Activated T-cell treated with anti-CD3 and anti-CD28 coated beads, Interleukin-2, amount 50 U/mL, for 72 hours (primary cell): ENCODE measurements around the gene NXN. TPM values are rescaled to one million over a fixed set of nuclear protein-coding genes. Genes with fewer than 3 reads are reported as not detected.
A peak's percentile ranks its signal among the peaks of the same experiment; 100 is the strongest.
"Not testable (repeated sequence)": the region's sequence is repeated elsewhere in the genome, so short reads cannot be mapped to it uniquely, and the experiment has no call there.

ENCODE experiments used
- ATAC-seq, 2 donors: fragments of 150-1000 bp; cut with Tn5 transposase; replicated peaks in 1 of 2; 2 replicates each; pipeline ENCODE4 v1.10.0; 2021; ENCODE audit warnings: moderate library complexity in 2 of 2, mild to moderate bottlenecking in 1 of 2
- DNase-seq, 2 donors: peaks; one replicate each; pipeline ENCODE4 v3.0.0; 2021 to 2022; ENCODE audit warnings: mixed read lengths in 1 of 2
- H3K27ac Mint-ChIP-seq: one replicate; pipeline ENCODE4 v1.8.0; 2022; ENCODE audit warnings: mild to moderate bottlenecking, moderate library complexity, mixed read lengths
- H3K27me3 Mint-ChIP-seq: one replicate; pipeline ENCODE4 v1.8.0; 2022; ENCODE audit warnings: low read depth, mixed read lengths
- H3K36me3 Mint-ChIP-seq, 2 donors: one replicate each; pipeline ENCODE4 v1.8.0; 2022; ENCODE audit warnings: mixed read lengths in 2 of 2, mild to moderate bottlenecking in 1 of 2; ENCODE audit not compliant: insufficient read depth in 2 of 2
- H3K4me1 Mint-ChIP-seq: one replicate; pipeline ENCODE4 v1.8.0; 2022; ENCODE audit warnings: low read depth, mixed read lengths
- H3K4me3 Mint-ChIP-seq, 2 donors: one replicate each; pipeline ENCODE4 v1.8.0; 2022; ENCODE audit warnings: mild to moderate bottlenecking in 2 of 2, mixed read lengths in 2 of 2, moderate library complexity in 2 of 2
- H3K9me3 Mint-ChIP-seq, 2 donors: one replicate each; pipeline ENCODE4 v1.8.0; 2022; ENCODE audit warnings: mixed read lengths in 2 of 2
- total RNA-seq, 2 donors: library from RNA; stranded (reverse); gene quantifications; one replicate each; pipeline ENCODE4 v1.2.3, GENCODE V29; 2022

NXN gene
- total RNA-seq, 2 donors from 2014 or later, result 1.2 to 1.7 TPM

DNA sequence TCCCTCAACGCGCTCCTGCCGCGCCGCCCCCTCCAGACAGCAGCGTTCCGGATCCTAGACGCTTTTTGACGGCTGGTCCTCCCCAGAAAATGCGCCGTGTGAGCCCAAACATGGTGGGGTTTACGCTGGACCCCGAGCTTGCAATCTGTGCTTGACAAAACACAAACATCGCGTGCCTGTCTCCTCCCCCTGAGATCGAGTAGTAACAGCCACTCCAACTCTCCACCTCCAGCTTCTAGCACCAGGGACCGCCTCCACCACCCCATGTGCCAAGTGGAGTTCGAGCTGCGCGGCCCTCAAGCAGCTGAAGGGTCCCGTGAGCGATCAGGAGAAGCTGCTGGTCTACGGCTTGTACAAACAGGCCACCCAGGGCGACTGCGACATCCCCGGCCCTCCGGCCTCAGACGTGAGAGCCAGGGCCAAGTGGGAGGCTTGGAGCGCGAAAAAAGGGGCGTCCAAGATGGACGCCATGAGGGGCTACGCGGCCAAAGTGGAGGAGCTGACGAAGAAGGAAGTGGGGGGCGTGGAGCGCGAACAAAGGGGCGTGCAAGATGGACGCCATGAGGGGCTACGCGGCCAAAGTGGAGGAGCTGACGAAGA is 226.9 kb downstream of the NXN start:
- peaks cover 35% of the 10 kb centered on the region for H3K4me1 Mint-ChIP-seq
- H3K4me3 Mint-ChIP-seq, result peak overlapping the region; percentile 93 to 97
- peaks cover 2 to 7% of the 10 kb centered on the region in 2 donors for H3K9me3 Mint-ChIP-seq
- H3K36me3 Mint-ChIP-seq, result peaks cover 12 to 32% of the 10 kb centered on the region in 2 donors
- no peaks in the 10 kb centered on the region for H3K27me3 Mint-ChIP-seq
- no peak for DNase-seq
- ATAC-seq, result peak; percentile 3 to 4
- peak overlapping the region; percentile 93 for H3K27ac Mint-ChIP-seq

GRCh38 chr17:752002-752619 is 227.5 kb downstream of the NXN start, which contains the start of gene GEMIN4:
GEMIN4 (minus strand) TSS chr17:752264; CDS start chr17:752142, 122 bp downstream.
- ATAC-seq (peak; percentile 87 to 89), DNase-seq (peak; percentile 97 to 100)
- Mint-ChIP-seq H3K9me3 (peaks cover 2 to 7% of the 10 kb centered on the region in 2 donors), H3K27me3 (no peaks in the 10 kb centered on the region), H3K4me3 (peak within 1 kb of the TSS; percentile 93 to 97), H3K36me3 (peaks cover 12 to 32% of the 10 kb centered on the region in 2 donors), H3K27ac (peak within 1 kb of the TSS; percentile 96), H3K4me1 (peaks cover 36% of the 10 kb centered on the region)

DNA sequence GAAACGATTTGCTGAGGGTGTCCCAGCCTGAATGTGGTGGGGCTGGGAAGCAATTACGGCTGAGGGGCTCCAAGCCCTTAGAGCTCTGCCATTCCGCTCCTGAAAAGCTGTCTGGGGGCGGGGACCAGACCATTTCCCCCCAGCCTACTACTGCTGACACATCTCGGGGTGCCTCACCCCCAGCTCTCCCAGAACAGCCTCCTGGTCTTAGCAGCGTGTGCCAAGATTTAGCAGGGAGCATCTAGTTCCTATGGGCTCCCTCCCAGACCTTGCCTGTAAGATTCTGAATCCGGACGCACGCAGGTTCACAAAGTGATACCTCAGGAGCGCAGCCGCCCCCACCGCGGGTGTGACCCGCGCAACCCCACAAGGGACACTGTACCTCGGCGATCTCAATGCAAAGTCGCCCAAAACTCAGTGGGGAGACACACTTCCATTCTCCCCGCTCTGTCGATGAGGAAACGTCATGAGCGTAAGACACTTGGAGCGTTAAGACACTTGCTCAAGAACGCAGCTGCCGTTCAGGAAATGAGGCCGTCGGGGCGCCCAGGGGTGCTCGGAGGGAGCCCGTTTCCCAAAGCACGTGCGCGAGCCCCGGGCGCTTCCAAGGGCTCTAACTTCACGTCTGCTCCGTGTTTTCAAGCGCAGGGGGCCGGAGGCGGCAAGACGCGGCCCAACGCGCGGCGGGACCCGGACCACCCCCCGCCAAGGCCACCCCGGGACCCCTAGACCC is 228.1 kb downstream of the NXN start:
- H3K27ac Mint-ChIP-seq, result peak overlapping the region; percentile 96
- peak; percentile 54 to 55 for ATAC-seq
- H3K27me3 Mint-ChIP-seq, result no peaks in the 10 kb centered on the region
- peaks cover 2 to 7% of the 10 kb centered on the region in 2 donors for H3K9me3 Mint-ChIP-seq
- H3K4me3 Mint-ChIP-seq, result peak overlapping the region; percentile 93 to 97
- peak; percentile 64 to 65 for DNase-seq
- H3K4me1 Mint-ChIP-seq, result peaks cover 36% of the 10 kb centered on the region
- peaks cover 12 to 32% of the 10 kb centered on the region in 2 donors for H3K36me3 Mint-ChIP-seq

DNA sequence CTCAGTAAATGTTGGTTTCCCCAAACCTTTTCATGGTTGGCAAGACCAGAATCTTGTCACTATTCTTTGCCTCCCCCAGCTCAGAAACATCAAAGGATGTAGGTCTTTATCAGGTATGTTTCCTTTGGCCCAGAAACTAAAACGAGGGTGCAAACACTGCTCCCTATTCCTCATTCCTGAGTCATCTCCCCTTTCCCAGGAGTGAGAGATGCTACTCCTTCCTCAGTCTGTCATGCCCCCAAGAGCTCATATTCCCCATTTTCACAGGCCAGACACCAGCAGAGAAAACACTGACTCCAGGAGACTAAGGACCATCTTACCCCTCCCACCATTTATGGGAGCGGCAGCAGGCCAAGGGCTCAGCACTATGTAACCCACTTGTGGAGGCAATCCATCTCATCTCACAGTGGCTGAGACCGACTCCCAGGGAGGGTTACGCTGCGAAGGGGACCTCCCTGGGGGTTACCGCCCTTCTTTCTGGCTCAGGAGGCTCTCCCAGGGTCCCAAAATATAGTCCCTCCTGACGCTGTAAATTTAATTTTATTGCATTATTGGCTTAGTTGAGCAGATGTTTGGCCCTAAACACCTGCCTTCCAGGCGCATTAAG is 229.0 kb downstream of the NXN start:
- Mint-ChIP-seq H3K4me1 (peaks cover 36% of the 10 kb centered on the region), H3K27ac (peak overlapping the region; percentile 86), H3K27me3 (no peaks in the 10 kb centered on the region), H3K36me3 (peaks cover 12 to 27% of the 10 kb centered on the region in 2 donors), H3K4me3 (peak overlapping the region; percentile 93 to 97), H3K9me3 (peaks cover 2 to 6% of the 10 kb centered on the region in 2 donors)
- ATAC-seq (no peak), DNase-seq (no peak)

- ATAC-seq, DNase-seq, H3K9me3 Mint-ChIP-seq, H3K27me3 Mint-ChIP-seq, H3K27ac Mint-ChIP-seq: not testable (repeated sequence)
- peaks cover 12 to 25% of the 10 kb centered on the region in 2 donors for H3K36me3 Mint-ChIP-seq
- H3K4me1 Mint-ChIP-seq, result peaks cover 36% of the 10 kb centered on the region
- peak overlapping the region; percentile 10 to 14 for H3K4me3 Mint-ChIP-seq
Observed at GRCh38 chr17:749359-749758, 230.2 kb downstream of the NXN start.

Other genes with a start within 250 kb of the NXN start
- 10 to 100 TPM in 1 of 2 donors, 1 to 10 TPM in 1; 6.6 to 11.7 TPM for gene TLCD3A, start 247.2 kb downstream of the NXN start, total RNA-seq
- 10 to 100 TPM; 23.5 to 26.9 TPM for gene GEMIN4, start 227.5 kb downstream of the NXN start, total RNA-seq
- 10 to 100 TPM; 67.7 to 76.2 TPM for gene GLOD4, start 197.5 kb downstream of the NXN start, total RNA-seq
- 10 to 100 TPM; 23.6 to 26.7 TPM for gene MRM3, start 197.4 kb downstream of the NXN start, total RNA-seq
- 10 to 100 TPM; 10.3 to 12.0 TPM for gene TIMM22, start 17.4 kb upstream of the NXN start, total RNA-seq
- gene ABR, start 200.2 kb upstream of the NXN start, total RNA-seq, result 10 to 100 TPM; 65.8 to 70.8 TPM